Mesenchymal stem cell (in vitro differentiated cells and primary cell): ENCODE data around the gene IQGAP1.

Source experiments
- DNase-seq: peaks from one replicate; pipeline ENCODE4 v3.0.0-alpha.2; 2013
- H2AFZ ChIP-seq: one replicate; pipeline ENCODE4 v1.6.1; 2013; ENCODE audit warnings: low read depth, mild to moderate bottlenecking, control low read depth, inconsistent platforms, low read length, moderate library complexity
- H2AK5ac ChIP-seq: 2 replicates; pipeline ENCODE4 v1.6.1; 2013; ENCODE audit warnings: low read length, moderate library complexity, mild to moderate bottlenecking, inconsistent platforms; ENCODE audit not compliant: severe bottlenecking
- H2BK120ac ChIP-seq: one replicate; pipeline ENCODE4 v1.6.1; 2013; ENCODE audit warnings: low read depth, mild to moderate bottlenecking, inconsistent platforms, low read length, moderate library complexity
- H2BK12ac ChIP-seq, 2 experiments: one replicate each; pipeline ENCODE4 v1.6.1; 2013; ENCODE audit warnings: inconsistent platforms in 2 of 2, low read length in 2 of 2, mild to moderate bottlenecking in 2 of 2, moderate library complexity in 2 of 2, control low read depth in 1 of 2
- H2BK15ac ChIP-seq: one replicate; pipeline ENCODE4 v1.6.1; 2013; ENCODE audit warnings: mild to moderate bottlenecking, low read depth, inconsistent platforms; ENCODE audit not compliant: poor library complexity, severe bottlenecking
- H2BK5ac ChIP-seq: 2 replicates; pipeline ENCODE4 v1.6.1; 2013; ENCODE audit warnings: low read depth, mild to moderate bottlenecking, low read length, control low read depth, inconsistent platforms; ENCODE audit not compliant: poor library complexity, severe bottlenecking
- H3K14ac ChIP-seq, 2 experiments: one replicate each; pipeline ENCODE4 v1.6.1; 2013; ENCODE audit warnings: inconsistent platforms in 2 of 2, low read length in 2 of 2, control low read depth in 1 of 2, mild to moderate bottlenecking in 1 of 2, moderate library complexity in 1 of 2
- H3K18ac ChIP-seq, 2 experiments: one replicate each; pipeline ENCODE4 v1.6.1; 2013; ENCODE audit warnings: inconsistent platforms in 2 of 2, low read length in 2 of 2, control low read depth in 1 of 2, low read depth in 1 of 2, mild to moderate bottlenecking in 1 of 2
- H3K23ac ChIP-seq, 2 experiments: one replicate each; pipeline ENCODE4 v1.6.1; 2013; ENCODE audit warnings: inconsistent platforms in 2 of 2, low read length in 2 of 2, mild to moderate bottlenecking in 2 of 2, moderate library complexity in 2 of 2, control low read depth in 1 of 2
- H3K27ac ChIP-seq: 2 replicates; pipeline ENCODE4 v1.5.1; 2013; ENCODE audit warnings: mild to moderate bottlenecking, moderate library complexity, low read length, control low read depth, inconsistent platforms; ENCODE audit not compliant: poor library complexity, severe bottlenecking
- H3K27me3 ChIP-seq, 2 experiments: 2 replicates each; pipeline versions ENCODE4 v1.6.1 to v1.7.0; 2013; ENCODE audit warnings: low read length in 2 of 2, mild to moderate bottlenecking in 2 of 2, moderate library complexity in 2 of 2, control low read depth in 1 of 2, inconsistent platforms in 1 of 2; ENCODE audit not compliant: control insufficient read depth in 1 of 2, insufficient read depth in 1 of 2
- H3K36me3 ChIP-seq, 2 experiments: 2 replicates each; pipeline versions ENCODE4 v1.6.1 to v1.7.0; 2013; ENCODE audit warnings: low read length in 2 of 2, control low read depth in 1 of 2, inconsistent platforms in 1 of 2, low read depth in 1 of 2, mild to moderate bottlenecking in 1 of 2; ENCODE audit not compliant: insufficient read depth in 2 of 2, control insufficient read depth in 1 of 2
- H3K4ac ChIP-seq, 2 experiments: one replicate each; pipeline ENCODE4 v1.6.1; 2013; ENCODE audit warnings: inconsistent platforms in 2 of 2, low read length in 2 of 2, mild to moderate bottlenecking in 2 of 2, moderate library complexity in 2 of 2, control low read depth in 1 of 2, low read depth in 1 of 2
- H3K4me1 ChIP-seq: 2 replicates; pipeline ENCODE4 v1.6.1; 2013; ENCODE audit warnings: low read depth, low read length, control low read depth; ENCODE audit not compliant: control insufficient read depth, insufficient read depth
- H3K4me2 ChIP-seq: 2 replicates; pipeline ENCODE4 v1.6.1; 2013; ENCODE audit warnings: low read length, mild to moderate bottlenecking, inconsistent platforms; ENCODE audit not compliant: poor library complexity, severe bottlenecking
- H3K4me3 ChIP-seq, 2 experiments: 2 replicates each; pipeline versions ENCODE4 v1.5.1 to v1.7.0; 2013; ENCODE audit warnings: low read length in 2 of 2, mild to moderate bottlenecking in 2 of 2, control low read depth in 1 of 2, low read depth in 1 of 2; ENCODE audit not compliant: insufficient read depth in 1 of 2
- H3K79me1 ChIP-seq: replicated peaks from 2 replicates; pipeline ENCODE4 v1.6.1; 2013; ENCODE audit warnings: mild to moderate bottlenecking, control low read depth, low read length, inconsistent platforms; ENCODE audit not compliant: poor library complexity, severe bottlenecking
- H3K9ac ChIP-seq: 2 replicates; pipeline ENCODE4 v1.7.0; 2013; ENCODE audit warnings: mild to moderate bottlenecking, low read length, moderate library complexity
- H3K9me3 ChIP-seq: 2 replicates; pipeline ENCODE4 v1.7.0; 2013; ENCODE audit warnings: mild to moderate bottlenecking, low read length; ENCODE audit not compliant: control insufficient read depth
- H4K8ac ChIP-seq: one replicate; pipeline ENCODE4 v1.6.1; 2013; ENCODE audit warnings: inconsistent platforms, mild to moderate bottlenecking, low read length, moderate library complexity
- H4K91ac ChIP-seq: one replicate; pipeline ENCODE4 v1.6.1; 2013; ENCODE audit warnings: mild to moderate bottlenecking, low read length, inconsistent platforms
- WGBS: methylation state at CpG from one replicate; pipeline ENCODE4 v1.1.7; 2013; ENCODE audit warnings: mixed read lengths; 5-methylcytosine and 5-hydroxymethylcytosine counted together

IQGAP1 gene

DNA sequence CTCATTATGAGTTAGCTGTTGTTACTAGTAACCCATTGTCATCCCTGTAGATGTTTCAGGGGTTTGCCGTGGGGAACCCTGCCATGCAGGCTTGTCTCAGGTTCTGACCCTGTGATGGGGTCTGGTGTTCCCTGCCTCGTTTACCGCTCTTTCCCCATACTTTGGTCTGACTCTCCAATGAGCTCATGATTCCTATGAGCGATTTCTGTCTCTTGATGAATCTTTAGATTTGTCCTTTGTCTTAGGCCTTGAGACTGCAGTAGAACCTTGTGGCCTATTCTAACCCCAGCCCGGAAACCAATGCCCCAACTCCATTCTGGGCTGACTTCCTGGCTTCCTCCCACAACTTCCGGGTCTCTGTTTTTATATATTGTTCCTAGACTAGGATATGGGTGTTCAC, 11.3 kb upstream of the IQGAP1 start:
- H3K4me1 ChIP-seq = no peaks in the 10 kb centered on the region
- H2AFZ ChIP-seq = no peak overlapping the region
- no peak overlapping the region for H3K18ac ChIP-seq
- no peak overlapping the region for H3K4ac ChIP-seq
- H3K9me3 ChIP-seq = peaks cover 9% of the 10 kb centered on the region
- H2BK5ac ChIP-seq = no peak overlapping the region
- no peak overlapping the region for H4K91ac ChIP-seq
- H3K79me1 ChIP-seq = no peaks in the 10 kb centered on the region
- no peak overlapping the region for H2BK120ac ChIP-seq
- no peak overlapping the region for H3K23ac ChIP-seq
- no peak overlapping the region for H2BK12ac ChIP-seq
- no peak overlapping the region for H3K27ac ChIP-seq
- H3K4me2 ChIP-seq = no peak overlapping the region
- no peak overlapping the region for H3K9ac ChIP-seq
- H2BK15ac ChIP-seq = no peak overlapping the region
- no peak overlapping the region for H3K4me3 ChIP-seq
- no peak for DNase-seq
- no peak overlapping the region for H4K8ac ChIP-seq
- no peaks in the 10 kb centered on the region for H3K36me3 ChIP-seq
- no peak overlapping the region for H2AK5ac ChIP-seq
- WGBS = 89% methylated on average over 5 of the region's 6 CpGs
- H3K14ac ChIP-seq = no peak overlapping the region
- no peaks in the 10 kb centered on the region for H3K27me3 ChIP-seq

DNA sequence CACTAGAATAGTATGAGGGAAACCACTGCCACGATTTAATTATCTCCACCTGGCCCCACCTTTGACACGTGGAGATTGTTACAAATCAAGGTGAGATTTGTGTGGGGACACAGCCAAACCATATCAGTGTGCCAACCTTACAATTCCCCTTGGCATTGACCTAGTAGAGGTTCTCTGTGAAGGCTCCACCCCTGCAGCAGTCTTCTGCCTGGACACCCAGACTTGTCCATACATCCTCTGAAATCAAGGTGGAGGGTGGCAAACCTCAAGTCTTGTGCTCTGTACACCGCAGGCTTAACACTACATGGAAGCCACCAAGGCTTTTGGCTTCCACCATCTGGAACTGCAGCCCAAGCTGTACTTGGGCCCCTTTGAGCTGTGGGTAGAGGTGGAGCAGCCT, 8.8 kb upstream of the IQGAP1 start:
- H2BK15ac ChIP-seq = no peak overlapping the region
- H3K14ac ChIP-seq = no peak overlapping the region
- H2BK5ac ChIP-seq = no peak overlapping the region
- H3K27ac ChIP-seq = no peak overlapping the region
- no peaks in the 10 kb centered on the region for H3K27me3 ChIP-seq
- H2BK120ac ChIP-seq = no peak overlapping the region
- no peak overlapping the region for H4K91ac ChIP-seq
- H2AK5ac ChIP-seq = no peak overlapping the region
- H3K79me1 ChIP-seq = no peaks in the 10 kb centered on the region
- H3K23ac ChIP-seq = no peak overlapping the region
- H3K4me1 ChIP-seq = no peaks in the 10 kb centered on the region
- H3K36me3 ChIP-seq = no peaks in the 10 kb centered on the region
- no peak overlapping the region for H2AFZ ChIP-seq
- no peak overlapping the region for H3K9ac ChIP-seq
- H4K8ac ChIP-seq = no peak overlapping the region
- H3K9me3 ChIP-seq = peaks cover 9% of the 10 kb centered on the region
- no peak overlapping the region for H3K4me3 ChIP-seq
- H2BK12ac ChIP-seq = no peak overlapping the region
- DNase-seq = no peak
- H3K4me2 ChIP-seq = no peak overlapping the region
- no peak overlapping the region for H3K18ac ChIP-seq
- 75% methylated on average over 3 of the region's 3 CpGs for WGBS
- no peak overlapping the region for H3K4ac ChIP-seq

DNA sequence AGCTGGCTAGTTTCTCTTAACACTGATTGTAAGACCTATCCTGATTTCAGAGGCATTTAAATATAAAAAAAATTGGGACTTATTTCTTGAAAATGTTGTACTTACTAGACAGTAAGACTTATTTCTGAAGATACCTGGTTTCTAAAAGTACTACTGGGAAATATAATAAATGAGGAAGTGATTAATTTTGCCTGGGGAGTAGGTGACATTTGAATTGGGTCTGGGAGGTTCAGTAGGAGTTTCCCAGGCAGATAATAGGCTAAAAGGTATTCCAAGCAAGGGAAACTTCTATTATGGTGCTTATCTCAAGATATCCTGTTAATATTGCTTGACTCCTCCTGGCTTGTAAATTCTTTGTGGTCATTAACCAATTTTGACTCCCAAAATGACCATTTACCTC, 6.5 kb upstream of the IQGAP1 start:
- Histone ChIP-seq H2BK5ac (no peak overlapping the region), H3K4ac (no peak overlapping the region), H2BK120ac (no peak overlapping the region), H4K8ac (no peak overlapping the region), H3K4me3 (no peak overlapping the region), H3K36me3 (no peaks in the 10 kb centered on the region), H3K4me1 (no peaks in the 10 kb centered on the region), H2AFZ (no peak overlapping the region), H3K14ac (no peak overlapping the region), H3K9me3 (peaks cover 9% of the 10 kb centered on the region), H3K18ac (no peak overlapping the region), H3K27me3 (no peaks in the 10 kb centered on the region), H3K4me2 (no peak overlapping the region), H3K79me1 (no peaks in the 10 kb centered on the region), H2AK5ac (no peak overlapping the region), H4K91ac (no peak overlapping the region), H2BK12ac (no peak overlapping the region), H3K27ac (no peak overlapping the region), H3K23ac (no peak overlapping the region), H3K9ac (no peak overlapping the region), H2BK15ac (no peak overlapping the region)
- DNase-seq = no peak

DNA sequence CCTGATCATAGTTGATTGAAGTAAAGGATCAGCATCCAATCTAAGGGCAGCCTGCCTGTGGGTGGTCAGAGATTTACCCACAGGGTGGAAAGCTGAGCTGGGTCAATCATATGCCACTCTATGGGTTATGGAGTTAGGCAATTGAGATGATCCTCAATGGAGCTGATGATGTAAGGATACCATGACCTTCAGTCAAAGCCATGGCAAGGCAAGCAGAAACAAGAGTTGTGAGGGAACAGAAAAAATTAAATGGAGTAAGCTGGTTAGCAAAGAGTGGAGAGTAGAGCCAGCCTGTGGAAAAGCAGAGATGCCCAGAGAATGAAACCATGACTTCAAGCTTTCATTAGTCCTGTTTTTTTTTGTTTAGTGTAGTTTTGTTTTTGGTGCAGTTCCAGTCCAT, 5.7 kb upstream of the IQGAP1 start:
- no peak overlapping the region for H3K23ac ChIP-seq
- H2BK12ac ChIP-seq = no peak overlapping the region
- H4K8ac ChIP-seq = no peak overlapping the region
- peaks cover 9% of the 10 kb centered on the region for H3K9me3 ChIP-seq
- no peak overlapping the region for H2BK120ac ChIP-seq
- no peak overlapping the region for H3K4me2 ChIP-seq
- H3K9ac ChIP-seq = no peak overlapping the region
- H3K4me3 ChIP-seq = no peak overlapping the region
- no peaks in the 10 kb centered on the region for H3K36me3 ChIP-seq
- no peak for DNase-seq
- H3K18ac ChIP-seq = no peak overlapping the region
- no peak overlapping the region for H2BK5ac ChIP-seq
- H3K14ac ChIP-seq = no peak overlapping the region
- no peak overlapping the region for H2BK15ac ChIP-seq
- no peak overlapping the region for H2AFZ ChIP-seq
- H3K4me1 ChIP-seq = no peaks in the 10 kb centered on the region
- no peak overlapping the region for H3K4ac ChIP-seq
- no peak overlapping the region for H2AK5ac ChIP-seq
- no peak overlapping the region for H3K27ac ChIP-seq
- H4K91ac ChIP-seq = no peak overlapping the region
- no peaks in the 10 kb centered on the region for H3K27me3 ChIP-seq
- H3K79me1 ChIP-seq = no peaks in the 10 kb centered on the region
